Measurements from ENCODE around the gene SLC30A5. TPM values are rescaled to one million over a fixed set of nuclear protein-coding genes. Genes with fewer than 3 reads are reported as not detected.
"Not testable (repeated sequence)": the region's sequence is repeated elsewhere in the genome, so short reads cannot be mapped to it uniquely, and the experiment has no call there.

SLC30A5 gene
- total RNA-seq, 1 donor from 2014 or later: 58.8 TPM

GRCh38 chr5:69086206-69086605 lies 7.6 kb upstream of the SLC30A5 start:
- H3K4me3 ChIP-seq (ENCODE audit: insufficient read depth, low read depth, low read length): no peak overlapping the region
- DNase-seq (ENCODE audit: low read depth): no peak
- H3K27ac ChIP-seq (ENCODE audit: low read depth, low read length): no peak overlapping the region
- no peaks in the 10 kb centered on the region for H3K4me1 ChIP-seq (ENCODE audit: insufficient read depth, low read length)
- FAIRE-seq: no peak
- Mint-ChIP-seq H3K9me3 (ENCODE audit: unreplicated experiment) (peaks cover 2% of the 10 kb centered on the region), H3K36me3 (ENCODE audit: low read depth, unreplicated experiment) (no peaks in the 10 kb centered on the region), H3K4me1 (ENCODE audit: low read depth, unreplicated experiment) (peaks cover 4% of the 10 kb centered on the region), H3K27me3 (ENCODE audit: low read depth, unreplicated experiment) (no peaks in the 10 kb centered on the region), H3K4me3 (ENCODE audit: unreplicated experiment) (no peak overlapping the region), H3K27ac (ENCODE audit: unreplicated experiment) (peak overlapping the region; percentile 34)
- no peaks in the 10 kb centered on the region for H3K79me2 ChIP-seq (ENCODE audit: insufficient read depth, low read length)
- H3K36me3 ChIP-seq (ENCODE audit: insufficient read depth, low read length): no peaks in the 10 kb centered on the region
- no peaks in the 10 kb centered on the region for H3K27me3 ChIP-seq (ENCODE audit: insufficient read depth, low read length)
- H2AFZ ChIP-seq (ENCODE audit: low read depth, low read length): no peak overlapping the region
- H3K4me2 ChIP-seq (ENCODE audit: low read length): no peak overlapping the region
- TF ChIP-seq CTCF (IDR thresholded peaks at IDR 0.05; ENCODE audit: insufficient read depth, low read depth, low read length) (no peak), EZH2 (IDR thresholded peaks at IDR 0.05; ENCODE audit: insufficient read depth, low read length) (no peak)
- H3K9ac ChIP-seq (ENCODE audit: low read length): no peak overlapping the region
- H3K9me3 ChIP-seq (ENCODE audit: insufficient read depth, low read depth, low read length): no peaks in the 10 kb centered on the region
- H4K20me1 ChIP-seq (ENCODE audit: insufficient read depth, low read length): no peaks in the 10 kb centered on the region

DNA sequence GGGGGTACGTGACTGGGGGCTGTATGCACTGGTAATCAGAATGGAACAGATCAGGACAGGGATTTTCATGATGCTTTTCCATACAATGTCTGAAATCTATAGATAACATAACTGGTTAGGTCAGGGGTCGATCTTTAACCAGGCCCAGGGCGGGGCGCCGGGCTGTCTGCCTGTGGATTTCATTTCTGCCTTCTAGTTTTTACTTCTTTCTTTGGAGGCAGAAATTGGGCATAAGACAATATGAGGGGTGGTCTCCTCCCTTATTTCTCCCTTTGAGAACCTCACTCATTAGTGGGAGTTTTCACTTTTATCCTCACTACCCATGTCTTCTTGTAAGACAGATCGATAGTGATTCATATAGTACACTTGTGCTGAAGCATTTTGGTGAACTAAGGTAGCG lies 5.8 kb upstream of the SLC30A5 start:
- H3K9me3 Mint-ChIP-seq (ENCODE audit: unreplicated experiment); H2AFZ ChIP-seq (ENCODE audit: low read depth, low read length); H3K9me3 ChIP-seq (ENCODE audit: insufficient read depth, low read depth, low read length); H3K27me3 Mint-ChIP-seq (ENCODE audit: low read depth, unreplicated experiment); H3K4me3 Mint-ChIP-seq (ENCODE audit: unreplicated experiment); H3K27ac ChIP-seq (ENCODE audit: low read depth, low read length); H3K4me3 ChIP-seq (ENCODE audit: insufficient read depth, low read depth, low read length); H3K4me1 ChIP-seq (ENCODE audit: insufficient read depth, low read length); FAIRE-seq; DNase-seq (ENCODE audit: low read depth); H3K36me3 ChIP-seq (ENCODE audit: insufficient read depth, low read length); H3K27ac Mint-ChIP-seq (ENCODE audit: unreplicated experiment); H3K36me3 Mint-ChIP-seq (ENCODE audit: low read depth, unreplicated experiment); H3K9ac ChIP-seq (ENCODE audit: low read length); H3K4me2 ChIP-seq (ENCODE audit: low read length); H3K79me2 ChIP-seq (ENCODE audit: insufficient read depth, low read length); H3K27me3 ChIP-seq (ENCODE audit: insufficient read depth, low read length); H4K20me1 ChIP-seq (ENCODE audit: insufficient read depth, low read length): not testable (repeated sequence)
- peaks cover 11% of the 10 kb centered on the region for H3K4me1 Mint-ChIP-seq (ENCODE audit: low read depth, unreplicated experiment)

GRCh38 chr5:69090158-69090557 lies 3.7 kb upstream of the SLC30A5 start:
- Mint-ChIP-seq H3K9me3 (ENCODE audit: unreplicated experiment) (peaks cover under 1% of the 10 kb centered on the region), H3K4me3 (ENCODE audit: unreplicated experiment) (no peak overlapping the region), H3K36me3 (ENCODE audit: low read depth, unreplicated experiment) (no peaks in the 10 kb centered on the region), H3K27ac (ENCODE audit: unreplicated experiment) (no peak overlapping the region), H3K4me1 (ENCODE audit: low read depth, unreplicated experiment) (peaks cover 12% of the 10 kb centered on the region), H3K27me3 (ENCODE audit: low read depth, unreplicated experiment) (no peaks in the 10 kb centered on the region)
- DNase-seq (ENCODE audit: low read depth): no peak
- Histone ChIP-seq H3K27ac (ENCODE audit: low read depth, low read length) (no peak overlapping the region), H3K9me3 (ENCODE audit: insufficient read depth, low read depth, low read length) (no peaks in the 10 kb centered on the region), H3K4me2 (ENCODE audit: low read length) (no peak overlapping the region), H3K9ac (ENCODE audit: low read length) (no peak overlapping the region), H3K4me3 (ENCODE audit: insufficient read depth, low read depth, low read length) (no peak overlapping the region), H3K4me1 (ENCODE audit: insufficient read depth, low read length) (peaks cover 7% of the 10 kb centered on the region), H2AFZ (ENCODE audit: low read depth, low read length) (no peak overlapping the region), H4K20me1 (ENCODE audit: insufficient read depth, low read length) (peaks cover 3% of the 10 kb centered on the region), H3K79me2 (ENCODE audit: insufficient read depth, low read length) (peaks cover 12% of the 10 kb centered on the region), H3K36me3 (ENCODE audit: insufficient read depth, low read length) (no peaks in the 10 kb centered on the region), H3K27me3 (ENCODE audit: insufficient read depth, low read length) (no peaks in the 10 kb centered on the region)
- TF ChIP-seq CTCF (IDR thresholded peaks at IDR 0.05; ENCODE audit: insufficient read depth, low read depth, low read length): no peak
- TF ChIP-seq EZH2 (IDR thresholded peaks at IDR 0.05; ENCODE audit: insufficient read depth, low read length): no peak
- FAIRE-seq: no peak

All from astrocyte (in vitro differentiated cells and primary cell).